Stomach (tissue), 9 donors: Measurements from ENCODE around the gene PPM1L. TPM values are rescaled to one million over a fixed set of nuclear protein-coding genes. Genes with fewer than 3 reads are reported as not detected.

Experiments
- DNase-seq, 2 donors: peaks; one replicate each; pipeline versions ENCODE4 v3.0.0 to v3.0.0-alpha.2; 2013 to 2019
- H3K27ac ChIP-seq, 5 donors: fragments of 200-600 bp in 4 of 5; sonication (generic) in 4 of 5; one replicate each; pipeline ENCODE4 v1.5.1; 2013 to 2019; ENCODE audit warnings: mild to moderate bottlenecking in 1 of 5, moderate library complexity in 1 of 5
- H3K27me3 ChIP-seq, 3 donors: fragments of 200-600 bp; sonication (generic); one replicate each; pipeline ENCODE4 v1.5.1; 2017 to 2019; ENCODE audit warnings: mixed run types in 1 of 3
- H3K36me3 ChIP-seq, 4 donors: fragments of 200-600 bp; sonication (generic); 1 replicate in 3 of 4; 2 replicates in 1 of 4; pipeline ENCODE4 v1.5.1; 2016 to 2019
- H3K4me1 ChIP-seq, 4 donors: fragments of 200-600 bp; sonication (generic); one replicate each; pipeline ENCODE4 v1.5.1; 2016 to 2019
- H3K4me3 ChIP-seq, 4 donors: fragments of 200-600 bp; sonication (generic) in 3 of 4; one replicate each; pipeline ENCODE4 v1.5.1; 2016 to 2019; ENCODE audit warnings: mild to moderate bottlenecking in 1 of 4
- H3K9me3 ChIP-seq, 4 donors: fragments of 200-600 bp; sonication (generic); one replicate each; pipeline ENCODE4 v1.5.1; 2016 to 2019
- EP300 ChIP-seq: sonication (generic); formaldehyde crosslinking; IDR thresholded peaks from one replicate; pipeline ENCODE4 v1.6.1; 2017; ENCODE audit warnings: antibody characterized with exemption
- POLR2A ChIP-seq, 4 donors: fragments of 450-650 bp; IDR thresholded peaks; one replicate each; pipeline ENCODE4 v1.6.1; 2016; ENCODE audit warnings: antibody characterized with exemption in 4 of 4, control low read depth in 2 of 4, mild to moderate bottlenecking in 1 of 4, moderate library complexity in 1 of 4
- POLR2AphosphoS5 ChIP-seq, 3 donors: sonication (generic); formaldehyde crosslinking; IDR thresholded peaks; one replicate each; pipeline ENCODE4 v1.6.1; 2016; ENCODE audit warnings: antibody characterized with exemption in 3 of 3
- WGBS, 5 donors: extraction: QIAGEN DNeasy Blood & Tissue Kit in 3 of 5; methylation state at CpG; one replicate each; pipeline versions ENCODE4 v1.1.5 to v1.1.7; 2013 to 2018; 5-methylcytosine and 5-hydroxymethylcytosine counted together
- intact Hi-C: fragments of 100-400 bp; cut with DNase I; formaldehyde crosslinking; loops from one replicate; pipeline ENCODE4 v1.15.1; 2023; ENCODE audit warnings: low total_unique reads
- polyA plus RNA-seq, 3 donors: library from polyadenylated mRNA; stranded (reverse); fragments of 200-250 nt; gene quantifications; one replicate each; pipeline ENCODE4 v1.2.3, GENCODE V29; 2013
- total RNA-seq, 5 donors: library from RNA; depleted of rRNA; stranded (reverse); fragments of >200 nt; gene quantifications; one replicate each; pipeline versions ENCODE4 v1.1.0 to v1.2.3, GENCODE V29; 2014 to 2016
- TF ChIP-seq, protein P1 (sequence below), 7 experiments: fragments of 450-650 bp in 4 of 7; fragments of 200-600 bp in 3 of 7; sonication (generic) in 3 of 7; IDR thresholded peaks; one replicate each; pipeline ENCODE4 v1.5.1; 2016 to 2019; ENCODE audit warnings: antibody characterized with exemption in 7 of 7, control low read depth in 2 of 7, mild to moderate bottlenecking in 1 of 7
- donor health status: healthy with polysubstance abuse.
- donor health status: Bipolar disorder and iron deficiency.
- donor health status: healthy.

PPM1L gene
- total and polyA plus RNA-seq, 8 donors, result 0.61 to 45.1 (median 15.2) TPM

DNA sequence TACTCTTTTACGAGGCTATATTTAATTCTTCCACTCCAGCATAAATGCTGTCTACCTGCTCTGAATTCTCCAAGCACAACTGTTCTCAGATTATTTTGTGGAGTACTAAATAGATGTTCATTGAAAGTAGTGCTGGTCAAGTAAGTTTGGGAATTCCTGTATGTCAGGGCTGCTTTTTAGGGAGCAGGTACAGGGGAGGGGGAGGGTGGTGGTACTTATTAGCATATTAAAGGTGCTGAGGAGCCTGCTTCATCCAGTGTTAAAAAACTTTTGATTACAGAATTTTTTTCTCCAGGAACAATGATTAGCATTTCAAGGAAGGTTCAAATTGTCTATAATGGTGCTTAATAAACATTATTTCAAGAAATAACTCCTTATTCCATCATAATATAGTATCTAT, 59.2 kb downstream of the PPM1L start:
- H3K27ac ChIP-seq, result no peak overlapping the region
- H3K4me1 ChIP-seq, result peaks cover 4 to 24% (median 14%) of the 10 kb centered on the region in 4 donors
- WGBS, 5 donors, result 91 to 98% (median 93%) methylated on average over 1 of the region's 1 CpG
- no peaks in the 10 kb centered on the region for H3K27me3 ChIP-seq
- no peak for DNase-seq
- intact Hi-C loops, result no loop called here
- TF ChIP-seq, protein P1, sequence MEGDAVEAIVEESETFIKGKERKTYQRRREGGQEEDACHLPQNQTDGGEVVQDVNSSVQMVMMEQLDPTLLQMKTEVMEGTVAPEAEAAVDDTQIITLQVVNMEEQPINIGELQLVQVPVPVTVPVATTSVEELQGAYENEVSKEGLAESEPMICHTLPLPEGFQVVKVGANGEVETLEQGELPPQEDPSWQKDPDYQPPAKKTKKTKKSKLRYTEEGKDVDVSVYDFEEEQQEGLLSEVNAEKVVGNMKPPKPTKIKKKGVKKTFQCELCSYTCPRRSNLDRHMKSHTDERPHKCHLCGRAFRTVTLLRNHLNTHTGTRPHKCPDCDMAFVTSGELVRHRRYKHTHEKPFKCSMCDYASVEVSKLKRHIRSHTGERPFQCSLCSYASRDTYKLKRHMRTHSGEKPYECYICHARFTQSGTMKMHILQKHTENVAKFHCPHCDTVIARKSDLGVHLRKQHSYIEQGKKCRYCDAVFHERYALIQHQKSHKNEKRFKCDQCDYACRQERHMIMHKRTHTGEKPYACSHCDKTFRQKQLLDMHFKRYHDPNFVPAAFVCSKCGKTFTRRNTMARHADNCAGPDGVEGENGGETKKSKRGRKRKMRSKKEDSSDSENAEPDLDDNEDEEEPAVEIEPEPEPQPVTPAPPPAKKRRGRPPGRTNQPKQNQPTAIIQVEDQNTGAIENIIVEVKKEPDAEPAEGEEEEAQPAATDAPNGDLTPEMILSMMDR (IDR thresholded peaks at IDR 0.05), result no peak
- TF ChIP-seq EP300, result no peak
- TF ChIP-seq POLR2A (IDR thresholded peaks at IDR 0.05), result no peak
- no peak overlapping the region for H3K4me3 ChIP-seq
- no peaks in the 10 kb centered on the region for H3K9me3 ChIP-seq
- H3K36me3 ChIP-seq, result no peaks in the 10 kb centered on the region

DNA sequence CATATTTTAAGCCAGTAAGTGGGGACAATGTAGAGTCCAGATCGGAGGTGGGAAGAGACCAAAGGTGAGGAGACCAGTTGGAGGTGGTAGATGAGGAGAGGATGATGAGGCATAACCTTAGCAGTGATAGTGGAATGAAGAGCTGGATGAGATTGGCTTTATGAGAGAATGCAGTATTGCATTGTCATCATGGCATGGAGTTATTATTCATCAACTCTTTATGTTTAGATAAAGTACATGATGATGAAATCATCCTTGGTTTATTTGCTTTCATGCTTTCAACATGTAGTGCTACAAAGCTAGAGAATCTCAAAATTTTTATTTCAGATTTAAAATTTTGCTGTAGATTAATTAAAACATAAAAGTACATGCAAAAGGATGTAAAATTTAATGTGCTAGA, 64.0 kb downstream of the PPM1L start:
- intact Hi-C loops, result no loop called here
- Histone ChIP-seq H3K27ac (no peak overlapping the region), H3K4me3 (no peak overlapping the region), H3K4me1 (no peaks in the 10 kb centered on the region), H3K9me3 (no peaks in the 10 kb centered on the region), H3K27me3 (no peaks in the 10 kb centered on the region), H3K36me3 (no peaks in the 10 kb centered on the region)
- WGBS, 5 donors, result 92 to 98% (median 94%) methylated on average over 1 of the region's 1 CpG
- no peak for TF ChIP-seq POLR2A (IDR thresholded peaks at IDR 0.05)
- no peak for TF ChIP-seq EP300
- TF ChIP-seq, protein P1 (IDR thresholded peaks at IDR 0.05), result no peak
- no peak for TF ChIP-seq POLR2AphosphoS5 (IDR thresholded peaks at IDR 0.05)
- no peak for DNase-seq

DNA sequence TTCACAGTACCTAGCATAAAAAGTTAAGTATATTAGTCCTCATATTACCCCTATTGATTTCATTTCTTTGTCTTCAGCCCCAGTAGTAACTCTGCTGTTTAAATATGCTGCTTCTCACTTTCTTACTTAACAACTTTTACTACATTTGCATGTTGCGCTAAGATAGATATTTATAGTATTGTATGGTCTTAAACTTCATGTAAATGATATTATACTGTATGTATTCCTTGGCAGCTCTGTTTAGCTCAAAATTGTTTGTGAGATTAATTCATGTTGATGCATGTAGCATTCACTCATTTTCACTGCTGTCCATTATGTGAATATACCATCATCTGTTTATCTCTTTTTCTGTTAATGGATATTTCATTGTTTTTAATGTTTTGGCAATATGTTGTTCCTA, 64.4 kb downstream of the PPM1L start:
- intact Hi-C loops, result no loop called here
- H3K4me3 ChIP-seq, result no peak overlapping the region
- no peak for DNase-seq
- no peaks in the 10 kb centered on the region for H3K36me3 ChIP-seq
- H3K27ac ChIP-seq, result no peak overlapping the region
- 94 to 100% (median 97%) methylated on average over 1 of the region's 1 CpG for whole genome bisulfite sequencing, 5 donors
- no peaks in the 10 kb centered on the region for H3K27me3 ChIP-seq
- TF ChIP-seq EP300 (no peak), POLR2AphosphoS5 (IDR thresholded peaks at IDR 0.05) (no peak), POLR2A (IDR thresholded peaks at IDR 0.05) (no peak)
- TF ChIP-seq, protein P1 (IDR thresholded peaks at IDR 0.05), result no peak
- H3K9me3 ChIP-seq, result no peaks in the 10 kb centered on the region
- H3K4me1 ChIP-seq, result no peaks in the 10 kb centered on the region

DNA sequence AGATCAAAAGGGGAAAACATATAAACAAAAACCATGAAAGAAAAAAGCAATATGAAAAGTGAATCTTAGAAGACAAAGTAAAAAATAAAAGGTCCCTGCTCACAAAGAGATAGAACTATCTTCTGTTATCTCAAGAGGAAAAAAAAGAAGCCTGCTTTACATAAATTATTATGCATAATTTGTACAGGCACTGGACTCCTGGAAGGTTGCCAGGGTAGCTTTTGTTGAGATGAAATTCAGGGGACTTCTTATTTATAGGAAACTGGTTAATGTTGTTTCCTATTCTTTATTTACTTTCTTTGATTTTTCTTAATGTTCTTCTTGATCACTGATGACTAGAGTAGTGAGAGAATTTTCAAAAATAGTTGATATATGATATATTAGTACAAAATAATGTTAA, 66.9 kb downstream of the PPM1L start:
- Histone ChIP-seq H3K9me3 (no peaks in the 10 kb centered on the region), H3K4me1 (no peaks in the 10 kb centered on the region), H3K36me3 (no peaks in the 10 kb centered on the region), H3K27ac (no peak overlapping the region), H3K27me3 (no peaks in the 10 kb centered on the region), H3K4me3 (no peak overlapping the region)
- no peak for TF ChIP-seq POLR2A (IDR thresholded peaks at IDR 0.05)
- TF ChIP-seq EP300, result no peak
- TF ChIP-seq POLR2AphosphoS5 (IDR thresholded peaks at IDR 0.05), result no peak
- TF ChIP-seq, protein P1 (IDR thresholded peaks at IDR 0.05), result no peak
- no peak for DNase-seq
- intact Hi-C loops, result no loop called here
